Tracheal epithelial cell (primary cell): Measurements from ENCODE around the gene RNF151. TPM values are rescaled to one million over a fixed set of nuclear protein-coding genes. Genes with fewer than 3 reads are reported as not detected.

Experiments
- total RNA-seq: library from RNA; depleted of rRNA; stranded (reverse); fragments of >200 nt; gene quantifications from 2 replicates; pipeline ENCODE4 v1.2.1, GENCODE V29; 2014

RNF151 gene, protein sequence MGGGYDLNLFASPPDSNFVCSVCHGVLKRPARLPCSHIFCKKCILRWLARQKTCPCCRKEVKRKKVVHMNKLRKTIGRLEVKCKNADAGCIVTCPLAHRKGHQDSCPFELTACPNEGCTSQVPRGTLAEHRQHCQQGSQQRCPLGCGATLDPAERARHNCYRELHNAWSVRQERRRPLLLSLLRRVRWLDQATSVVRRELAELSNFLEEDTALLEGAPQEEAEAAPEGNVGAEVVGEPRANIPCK
- 0.85 TPM in 1 of 2 replicates, not detected in the other for total RNA-seq

GRCh38 chr16:1966460-1966859 is at the start of gene RNF151:
TSS of gene RNF151 (plus strand) at chr16:1966856. CDS start at chr16:1966882, 26 bp downstream.

DNA sequence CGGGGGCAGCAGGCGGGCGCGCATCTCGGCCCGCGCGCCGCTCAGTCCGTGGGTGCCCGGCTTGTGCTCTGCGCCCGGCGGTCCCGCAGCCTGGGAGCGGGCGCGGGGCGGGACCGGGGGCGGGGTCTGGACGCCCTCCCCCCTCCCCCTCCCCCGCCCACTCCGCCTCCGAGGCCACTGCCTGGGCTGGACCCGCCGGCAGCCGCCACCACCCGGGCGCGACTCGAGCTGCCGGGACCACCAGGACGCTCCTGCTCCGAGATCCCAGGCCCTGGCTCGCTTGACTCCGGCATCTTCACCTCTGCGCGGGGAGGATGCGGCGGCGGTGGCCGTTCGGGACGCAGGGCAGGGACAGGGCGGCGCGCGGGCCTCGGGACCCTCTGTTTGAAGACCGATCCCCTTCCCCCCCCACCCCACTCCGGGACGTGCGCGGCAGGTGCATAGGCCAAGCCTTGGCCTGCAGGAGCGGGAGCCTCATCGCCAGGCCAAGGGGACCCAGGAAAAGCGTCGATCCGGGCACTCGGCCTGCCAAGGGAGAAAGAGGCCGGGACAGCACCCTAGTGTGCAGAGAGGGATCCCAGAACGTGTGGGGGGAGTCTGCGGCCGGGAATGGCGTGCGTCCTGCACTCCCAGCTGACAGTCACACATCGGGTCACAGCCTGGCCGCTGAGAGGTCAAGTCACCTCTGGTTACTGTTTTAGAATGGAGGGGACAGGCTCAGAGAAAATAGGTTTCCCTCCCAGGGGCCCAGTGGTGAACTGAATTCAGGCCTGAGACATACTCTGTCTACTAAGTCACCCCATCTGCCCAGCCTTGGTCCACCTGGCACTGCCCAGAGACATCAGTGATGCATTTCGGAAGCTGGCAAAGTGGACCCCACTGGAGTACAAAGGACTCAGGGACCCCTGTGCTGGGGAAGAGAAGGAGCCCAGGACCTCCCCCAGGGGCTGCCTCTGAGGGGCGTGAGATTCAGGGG is 48.0 kb upstream of the RNF151 start, which contains the start of gene HS3ST6:
Gene HS3ST6, minus strand, starts transcription at position 65 of the 976 bp plus-strand sequence. CDS start 92 bp downstream, outside the sequence.

DNA sequence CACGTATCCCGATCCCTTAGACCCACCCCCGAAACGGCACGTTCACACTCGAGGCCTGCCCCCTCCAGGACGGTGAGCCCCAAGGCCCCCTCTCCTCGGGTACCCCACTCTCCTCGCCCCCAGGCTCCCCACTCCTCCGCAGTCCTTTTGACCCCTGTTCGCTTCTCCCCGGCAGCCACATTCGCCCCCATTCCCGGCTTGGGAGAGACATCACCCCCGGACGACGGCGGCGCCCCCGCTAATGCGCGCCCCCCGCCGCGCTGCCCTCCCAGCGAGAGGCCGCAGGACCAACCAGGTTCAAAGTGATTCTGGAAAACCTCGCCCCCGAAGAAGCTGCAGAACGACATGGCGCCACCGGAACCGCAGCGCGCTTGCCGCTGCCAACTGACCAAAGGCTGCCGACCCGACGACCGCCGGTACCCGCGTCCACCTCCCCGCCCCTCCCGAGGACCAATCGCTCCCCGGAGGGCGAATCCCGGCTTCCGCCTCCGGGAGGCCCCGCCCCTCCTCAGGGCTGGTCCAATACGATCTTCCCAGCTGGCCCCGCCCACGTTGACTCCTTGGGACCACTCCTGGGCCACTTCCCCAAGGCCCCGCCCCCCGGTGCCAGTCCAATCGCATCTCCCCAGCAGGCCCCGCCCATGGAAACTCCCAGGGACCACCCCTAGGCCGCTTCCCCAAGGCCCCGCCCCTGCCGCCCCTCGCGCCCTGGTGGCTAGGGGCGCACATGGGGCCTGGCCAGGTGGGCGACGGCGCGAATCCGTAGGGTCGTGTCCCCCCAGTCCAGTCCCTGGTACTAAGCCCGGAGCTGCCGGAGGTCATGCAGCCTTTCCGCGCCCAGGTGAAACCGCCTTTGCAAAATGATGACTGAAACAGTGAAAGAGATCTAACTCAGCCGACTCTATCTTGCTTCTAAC is 23.6 kb upstream of the RNF151 start, which contains the start of gene MSRB1:
Gene MSRB1, minus strand, starts transcription at position 390 of the 917 bp plus-strand sequence. Its CDS starts 43 bp downstream, at position 347.

DNA sequence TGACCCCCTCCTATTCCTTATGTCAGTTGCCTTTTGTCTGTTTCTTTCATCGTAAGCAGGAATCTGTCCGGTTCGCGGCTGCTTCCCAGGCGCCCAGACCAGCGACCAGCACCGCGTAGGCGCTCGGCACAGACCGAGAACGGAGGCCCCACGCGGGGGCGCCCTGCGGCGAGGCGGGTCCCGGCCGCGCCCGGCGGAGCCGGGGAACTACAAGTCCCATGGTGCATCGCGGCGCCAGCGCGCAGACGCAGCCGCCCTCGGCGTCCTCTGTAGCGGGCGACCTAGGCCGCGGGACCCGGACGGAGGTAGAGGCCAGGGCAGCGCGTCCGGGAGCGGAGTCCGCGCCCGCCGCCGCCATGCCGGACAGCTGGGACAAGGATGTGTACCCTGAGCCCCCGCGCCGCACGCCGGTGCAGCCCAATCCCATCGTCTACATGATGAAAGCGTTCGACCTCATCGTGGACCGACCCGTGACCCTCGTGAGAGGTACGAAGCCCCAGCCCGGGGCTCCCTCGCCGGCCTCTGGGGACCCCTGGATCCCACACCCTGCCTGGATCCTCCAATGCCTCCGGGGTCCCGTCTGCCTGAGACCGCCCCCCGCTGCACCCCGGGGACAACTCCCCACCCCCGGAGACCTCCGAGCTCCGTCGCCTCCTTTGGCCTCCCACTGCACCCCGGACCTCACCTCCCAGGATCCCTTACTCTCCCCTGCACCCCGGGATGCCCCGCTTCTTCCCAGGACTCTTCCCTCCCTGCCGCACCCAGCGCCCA is 7.2 kb upstream of the RNF151 start, which contains the start of gene NDUFB10:
Gene NDUFB10, plus strand, starts transcription at position 270 of the 771 bp plus-strand sequence. Its CDS starts 87 bp downstream, at position 357.

DNA sequence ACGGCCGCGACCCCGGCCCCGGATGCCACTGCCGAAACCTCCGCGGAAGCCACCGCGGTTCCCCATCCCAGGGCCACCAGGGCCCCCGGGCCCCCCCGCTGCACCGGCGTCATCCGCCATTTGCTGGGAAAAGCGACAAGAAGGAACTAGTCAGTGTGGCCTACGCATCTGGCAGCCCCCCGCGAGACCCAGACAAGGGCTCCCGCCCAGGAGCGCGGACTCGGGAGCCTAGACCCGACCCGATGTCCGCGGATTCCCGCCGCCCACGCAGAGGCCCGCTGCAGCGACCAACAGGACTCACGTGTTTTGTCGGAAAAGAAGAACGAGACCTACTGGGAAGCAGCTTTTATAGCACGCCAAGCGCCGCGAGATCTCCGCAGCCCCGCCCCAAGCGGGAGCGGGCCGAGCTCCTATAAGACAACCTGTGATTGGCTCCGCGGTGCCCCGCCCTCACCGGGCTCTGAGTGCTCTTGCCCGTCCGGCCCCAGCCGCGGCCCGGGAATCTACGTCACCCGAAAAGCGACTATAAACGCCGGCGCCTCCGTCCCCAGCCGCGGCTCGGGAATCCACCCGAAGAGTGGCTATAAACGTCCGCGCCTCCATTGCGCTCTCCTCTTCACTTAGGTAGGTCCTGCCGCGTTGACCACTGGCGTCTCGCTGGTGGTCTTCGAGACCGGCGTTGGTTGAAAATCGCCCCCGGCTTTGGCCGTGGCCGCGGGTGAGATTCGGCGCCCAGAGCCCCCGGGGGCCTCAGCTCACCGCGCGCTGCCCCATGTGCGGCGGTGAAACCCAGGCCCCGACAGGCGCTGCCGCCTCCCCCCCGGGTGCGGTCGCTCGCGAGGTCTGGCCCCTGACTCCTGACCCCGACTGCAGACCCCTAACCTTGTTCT is 1.9 kb upstream of the RNF151 start, which contains the start of gene RPS2:
Gene RPS2, minus strand, starts transcription at position 321 of the 890 bp plus-strand sequence. Its CDS starts 201 bp downstream, at position 120.

DNA sequence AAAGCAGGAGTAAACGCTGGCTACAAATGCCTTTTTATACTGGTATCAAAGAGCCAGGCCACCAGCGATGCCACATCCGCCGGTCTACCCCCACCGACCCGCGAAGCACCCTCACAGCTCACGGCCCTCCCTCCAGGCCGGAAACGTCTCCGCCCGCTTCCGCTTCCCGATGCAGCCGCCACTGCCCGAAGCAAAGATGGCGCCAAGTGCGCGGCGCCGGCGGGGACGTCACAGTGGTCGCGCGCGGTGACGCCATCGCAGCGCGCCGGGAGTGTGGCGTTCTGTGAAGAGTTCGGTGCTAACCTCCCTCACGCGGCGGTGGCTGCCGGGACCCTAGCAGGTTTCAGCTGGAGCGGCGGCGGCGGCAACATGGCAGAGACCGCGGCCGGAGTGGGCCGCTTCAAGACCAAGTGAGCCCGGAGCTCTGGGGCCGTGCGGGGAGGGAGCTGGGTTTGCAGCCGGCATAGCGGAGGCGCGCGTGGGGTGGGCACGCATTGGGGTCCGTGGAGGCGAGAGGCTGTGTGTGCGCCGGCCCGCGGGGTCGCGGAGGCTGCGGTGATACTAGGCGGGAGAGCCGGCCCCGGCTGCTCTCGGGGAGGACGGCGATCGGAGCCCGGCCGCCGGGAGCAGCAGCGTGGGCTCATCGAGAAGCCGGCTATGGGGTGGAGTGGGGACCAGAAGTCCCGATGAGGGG is 5.3 kb downstream of the RNF151 start, which contains the start of gene TBL3:
Gene TBL3, plus strand, starts transcription at position 258 of the 694 bp plus-strand sequence. Its CDS starts 112 bp downstream, at position 370.

GRCh38 chr16:1981398-1981836 is 14.8 kb downstream of the RNF151 start, which contains the start of gene NOXO1:
TSS of gene NOXO1 (minus strand) at chr16:1981469. CDS start at chr16:1981179, 290 bp downstream.

GRCh38 chr16:1983544-1984346 is 17.1 kb downstream of the RNF151 start, which contains the start of gene GFER:
TSS of gene GFER (plus strand) at chr16:1984193. CDS start at chr16:1984219, 26 bp downstream.

GRCh38 chr16:1989209-1990100 is 22.8 kb downstream of the RNF151 start, which contains the start of gene SYNGR3:
TSS of gene SYNGR3 (plus strand) at chr16:1989970. CDS start at chr16:1990103, 133 bp downstream.

GRCh38 chr16:2009791-2010510 is 43.3 kb downstream of the RNF151 start, which contains the start of gene ZNF598:
TSS of gene ZNF598 (minus strand) at chr16:2009821.

Other genes with a start within 250 kb of the RNF151 start
- 114 and 146 TPM in 2 replicates for gene NME3, start 195.3 kb upstream of the RNF151 start, total RNA-seq
- 2.8 and 17.8 TPM in 2 replicates for gene EME2, start 194.0 kb upstream of the RNF151 start, total RNA-seq
- 91.8 and 93.1 TPM in 2 replicates for gene MRPS34, start 193.7 kb upstream of the RNF151 start, total RNA-seq
- gene SPSB3, start 184.3 kb upstream of the RNF151 start, total RNA-seq: 54.2 and 59.3 TPM in 2 replicates
- gene NUBP2, start 183.9 kb upstream of the RNF151 start, total RNA-seq: 82.7 and 111 TPM in 2 replicates
- under 0.01 TPM in 1 of 2 replicates, not detected in the other for gene IGFALS, start 173.2 kb upstream of the RNF151 start, total RNA-seq
- 68.2 and 75.2 TPM in 2 replicates for gene HAGH, start 140.0 kb upstream of the RNF151 start, total RNA-seq
- gene FAHD1, start 139.7 kb upstream of the RNF151 start, total RNA-seq: 56.5 and 106 TPM in 2 replicates
- 0.24 TPM in 1 of 2 replicates, not detected in the other for gene MEIOB, start 94.7 kb upstream of the RNF151 start, total RNA-seq
- 0.24 TPM in 1 of 2 replicates, not detected in the other for gene HS3ST6, start 48.4 kb upstream of the RNF151 start, total RNA-seq
- 0.85 and 1.9 TPM in 2 replicates for gene MSRB1, start 23.7 kb upstream of the RNF151 start, total RNA-seq
- 0.24 TPM in 1 of 2 replicates, not detected in the other for gene RPL3L, start 12.2 kb upstream of the RNF151 start, total RNA-seq
- 114 and 124 TPM in 2 replicates for gene NDUFB10, start 7.3 kb upstream of the RNF151 start, total RNA-seq
- gene RPS2, start 2.0 kb upstream of the RNF151 start, total RNA-seq: 2,434 and 3,731 TPM in 2 replicates
- 65.9 and 82.9 TPM in 2 replicates for gene TBL3, start 5.2 kb downstream of the RNF151 start, total RNA-seq
- gene NOXO1, start 14.6 kb downstream of the RNF151 start, total RNA-seq: 1.2 and 2.6 TPM in 2 replicates
- 8.9 and 24.9 TPM in 2 replicates for gene GFER, start 17.3 kb downstream of the RNF151 start, total RNA-seq
- gene SYNGR3, start 23.1 kb downstream of the RNF151 start, total RNA-seq: 4.7 and 4.8 TPM in 2 replicates
- 28.0 and 31.8 TPM in 2 replicates for gene ZNF598, start 43.0 kb downstream of the RNF151 start, total RNA-seq
- under 0.01 and 1.4 TPM in 2 replicates for gene NPW, start 52.9 kb downstream of the RNF151 start, total RNA-seq
- 12.8 and 17.1 TPM in 2 replicates for gene NHERF2, start 60.0 kb downstream of the RNF151 start, total RNA-seq
- gene NTHL1, start 81.0 kb downstream of the RNF151 start, total RNA-seq: 32.8 and 45.6 TPM in 2 replicates
- 30.6 and 31.3 TPM in 2 replicates for gene TSC2, start 81.1 kb downstream of the RNF151 start, total RNA-seq
- gene PKD1, start 169.0 kb downstream of the RNF151 start, total RNA-seq: 74.2 and 96.1 TPM in 2 replicates
- 0.48 and 1.7 TPM in 2 replicates for gene RAB26, start 181.8 kb downstream of the RNF151 start, total RNA-seq
- gene TRAF7, start 188.9 kb downstream of the RNF151 start, total RNA-seq: 60.2 and 78.9 TPM in 2 replicates
- gene CASKIN1, start 229.7 kb downstream of the RNF151 start, total RNA-seq: 0.43 and 0.96 TPM in 2 replicates
- gene MLST8, start 238.6 kb downstream of the RNF151 start, total RNA-seq: 19.2 and 26.0 TPM in 2 replicates
- gene BRICD5, start 244.0 kb downstream of the RNF151 start, total RNA-seq: 0.24 and 1.3 TPM in 2 replicates
- gene PGP, start 248.0 kb downstream of the RNF151 start, total RNA-seq: 14.5 and 19.0 TPM in 2 replicates